ENCODE results near the gene NELL1.

NELL1 gene

GRCh38 chr11:21602699-21603098 lies 933.3 kb downstream of the NELL1 start:
- DNase-seq (ENCODE audit: low read depth), result no peak
- no peak overlapping the region for H3K4me3 ChIP-seq (ENCODE audit: control insufficient read depth, low read depth, low read length)
- TF ChIP-seq, protein P1, sequence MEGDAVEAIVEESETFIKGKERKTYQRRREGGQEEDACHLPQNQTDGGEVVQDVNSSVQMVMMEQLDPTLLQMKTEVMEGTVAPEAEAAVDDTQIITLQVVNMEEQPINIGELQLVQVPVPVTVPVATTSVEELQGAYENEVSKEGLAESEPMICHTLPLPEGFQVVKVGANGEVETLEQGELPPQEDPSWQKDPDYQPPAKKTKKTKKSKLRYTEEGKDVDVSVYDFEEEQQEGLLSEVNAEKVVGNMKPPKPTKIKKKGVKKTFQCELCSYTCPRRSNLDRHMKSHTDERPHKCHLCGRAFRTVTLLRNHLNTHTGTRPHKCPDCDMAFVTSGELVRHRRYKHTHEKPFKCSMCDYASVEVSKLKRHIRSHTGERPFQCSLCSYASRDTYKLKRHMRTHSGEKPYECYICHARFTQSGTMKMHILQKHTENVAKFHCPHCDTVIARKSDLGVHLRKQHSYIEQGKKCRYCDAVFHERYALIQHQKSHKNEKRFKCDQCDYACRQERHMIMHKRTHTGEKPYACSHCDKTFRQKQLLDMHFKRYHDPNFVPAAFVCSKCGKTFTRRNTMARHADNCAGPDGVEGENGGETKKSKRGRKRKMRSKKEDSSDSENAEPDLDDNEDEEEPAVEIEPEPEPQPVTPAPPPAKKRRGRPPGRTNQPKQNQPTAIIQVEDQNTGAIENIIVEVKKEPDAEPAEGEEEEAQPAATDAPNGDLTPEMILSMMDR (conservative IDR thresholded peaks at IDR 0.05; ENCODE audit: control insufficient read depth, insufficient read depth, low read depth, low read length), result no peak

DNA sequence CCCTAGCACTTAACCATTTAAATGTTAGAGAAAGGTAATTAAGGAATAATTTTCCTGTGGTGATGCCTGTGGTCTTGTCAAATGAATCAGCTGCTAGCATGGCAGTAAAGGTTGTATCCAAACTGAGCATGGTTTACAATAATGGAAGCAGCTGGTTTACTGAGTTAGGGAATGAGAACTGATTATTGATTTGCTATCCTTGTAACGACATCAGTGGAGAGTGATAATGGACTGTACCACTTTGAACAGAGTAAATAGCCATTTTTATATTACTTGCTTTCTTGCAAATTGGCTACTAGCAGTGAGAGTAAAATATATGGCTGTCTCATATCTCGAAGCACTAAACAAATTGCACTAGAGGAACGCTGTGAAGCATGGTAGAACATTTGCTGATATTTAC lies 934.5 kb downstream of the NELL1 start:
- H3K4me3 ChIP-seq (ENCODE audit: control insufficient read depth, low read depth, low read length), result no peak overlapping the region
- no peak for DNase-seq (ENCODE audit: low read depth)
- TF ChIP-seq, protein P1 (conservative IDR thresholded peaks at IDR 0.05; ENCODE audit: control insufficient read depth, insufficient read depth, low read depth, low read length), result no peak

DNA sequence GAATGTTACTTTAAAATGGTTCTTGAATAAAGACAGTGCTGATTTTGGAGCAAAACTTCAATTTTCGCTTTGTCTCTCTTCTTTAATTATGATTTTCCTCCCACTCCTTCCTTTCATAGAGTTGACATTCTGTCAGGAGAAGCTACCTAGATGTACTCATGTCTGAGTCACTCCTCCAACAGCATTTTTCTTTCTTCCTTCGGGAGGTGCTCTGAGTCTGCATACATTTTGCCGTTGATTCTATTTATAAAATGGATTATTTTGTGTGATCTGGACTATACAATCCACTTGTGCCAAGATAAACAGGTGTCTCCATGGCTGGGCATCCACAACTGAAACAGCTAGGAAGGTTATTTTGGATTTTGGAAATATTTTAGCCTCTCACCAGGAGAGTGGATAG lies 935.2 kb downstream of the NELL1 start:
- TF ChIP-seq, protein P1 (conservative IDR thresholded peaks at IDR 0.05; ENCODE audit: control insufficient read depth, insufficient read depth, low read depth, low read length), result no peak
- no peak overlapping the region for H3K4me3 ChIP-seq (ENCODE audit: control insufficient read depth, low read depth, low read length)
- no peak for DNase-seq (ENCODE audit: low read depth)

GRCh38 chr11:21612326-21612725 lies 942.9 kb downstream of the NELL1 start:
- H3K4me3 ChIP-seq (ENCODE audit: control insufficient read depth, low read depth, low read length), result no peak overlapping the region
- DNase-seq (ENCODE audit: low read depth), result no peak
- TF ChIP-seq, protein P1 (conservative IDR thresholded peaks at IDR 0.05; ENCODE audit: control insufficient read depth, insufficient read depth, low read depth, low read length), result no peak

GRCh38 chr11:21614961-21615360 lies 945.6 kb downstream of the NELL1 start:
- TF ChIP-seq, protein P1 (conservative IDR thresholded peaks at IDR 0.05; ENCODE audit: control insufficient read depth, insufficient read depth, low read depth, low read length), result no peak
- H3K4me3 ChIP-seq (ENCODE audit: control insufficient read depth, low read depth, low read length), result no peak overlapping the region

GRCh38 chr11:21615955-21616371 lies 946.6 kb downstream of the NELL1 start:
- no peak overlapping the region for H3K4me3 ChIP-seq (ENCODE audit: control insufficient read depth, low read depth, low read length)
- DNase-seq (ENCODE audit: low read depth), result no peak
- TF ChIP-seq, protein P1 (conservative IDR thresholded peaks at IDR 0.05; ENCODE audit: control insufficient read depth, insufficient read depth, low read depth, low read length), result no peak

More at GRCh38 chr11:21614961-21615360, 945.6 kb downstream of the NELL1 start:
- no peak for DNase-seq (ENCODE audit: low read depth)

DNA sequence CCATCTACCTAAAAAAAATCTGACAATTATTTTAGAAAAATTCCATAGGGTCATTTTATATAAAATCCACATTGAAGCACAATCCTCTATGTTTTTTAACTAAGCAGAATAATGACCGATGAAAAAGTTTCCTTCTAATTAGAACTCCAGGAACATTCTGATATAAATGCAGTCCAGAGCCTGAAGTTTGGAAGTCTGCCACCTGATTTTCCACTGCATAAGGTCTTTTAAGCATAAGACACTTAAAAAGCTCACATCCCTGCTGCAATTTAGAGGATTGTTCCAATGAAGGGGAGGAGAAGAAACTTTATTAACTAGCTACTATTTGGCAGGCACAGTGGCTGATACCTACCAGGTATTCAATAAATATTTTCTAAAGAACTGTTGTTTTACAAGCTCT lies 953.2 kb downstream of the NELL1 start:
- TF ChIP-seq, protein P1 (conservative IDR thresholded peaks at IDR 0.05; ENCODE audit: control insufficient read depth, insufficient read depth, low read depth, low read length), result no peak
- no peak overlapping the region for H3K4me3 ChIP-seq (ENCODE audit: control insufficient read depth, low read depth, low read length)
- no peak for DNase-seq (ENCODE audit: low read depth)
